NCI-H774 (cell line): ENCODE results near the gene PTPN5.
A peak's percentile ranks its signal among the peaks of the same experiment; 100 is the strongest.

Experiments
- DNase-seq: peaks from one replicate; lab custom pipeline; 2025; lab: John Stamatoyannopoulos, UW

Gene PTPN5

GRCh38 chr11:18739685-18740084 is 51.9 kb downstream of the PTPN5 start:
- no peak for DNase-seq

DNA sequence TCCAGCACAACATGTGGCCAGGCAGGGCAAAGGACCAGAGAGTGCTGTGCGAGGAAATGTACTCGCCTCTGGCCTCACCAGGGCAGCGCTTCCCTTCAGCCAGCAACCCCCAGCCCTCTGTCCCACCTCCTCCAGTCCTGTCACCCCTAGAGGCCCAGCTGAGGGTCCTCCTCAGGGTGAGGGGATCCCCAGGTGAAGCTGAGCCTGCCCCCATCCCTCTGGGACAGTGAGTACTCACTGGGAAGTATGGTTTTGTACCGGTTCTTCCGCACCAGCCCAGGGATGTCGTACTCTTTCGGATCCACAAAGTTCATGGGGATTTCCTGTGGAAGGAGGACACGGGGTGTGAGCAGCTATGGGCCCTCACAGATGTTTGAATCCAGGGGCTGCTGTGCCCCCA is 54.0 kb downstream of the PTPN5 start:
- no peak for DNase-seq

DNA sequence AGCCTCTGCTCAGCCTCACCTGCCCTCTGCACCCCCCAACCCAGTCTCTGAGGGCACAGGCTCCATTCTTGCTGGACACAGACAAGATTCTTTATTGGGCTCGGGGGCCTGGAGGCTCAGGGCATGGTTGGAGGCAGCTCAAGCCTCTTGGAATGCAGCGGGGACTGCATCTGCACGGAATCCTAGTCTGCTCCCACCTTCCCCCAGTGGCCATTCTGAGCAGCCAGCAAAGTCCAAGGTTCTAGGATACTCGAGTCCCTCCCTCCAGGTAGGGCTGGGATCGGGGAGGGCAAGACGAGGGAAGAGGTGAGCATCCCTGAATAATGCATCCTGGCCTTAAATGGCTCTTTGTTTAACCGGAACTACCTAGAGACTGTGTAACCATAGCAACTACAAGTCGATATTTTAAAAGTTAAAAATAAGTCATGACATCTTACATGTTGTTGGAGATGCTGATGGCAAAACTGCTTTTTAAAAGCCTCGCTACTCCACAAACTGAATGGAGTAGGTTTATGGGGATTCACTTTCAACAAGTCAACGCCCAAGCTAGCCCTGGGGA is 54.9 kb downstream of the PTPN5 start:
- no peak for DNase-seq

DNA sequence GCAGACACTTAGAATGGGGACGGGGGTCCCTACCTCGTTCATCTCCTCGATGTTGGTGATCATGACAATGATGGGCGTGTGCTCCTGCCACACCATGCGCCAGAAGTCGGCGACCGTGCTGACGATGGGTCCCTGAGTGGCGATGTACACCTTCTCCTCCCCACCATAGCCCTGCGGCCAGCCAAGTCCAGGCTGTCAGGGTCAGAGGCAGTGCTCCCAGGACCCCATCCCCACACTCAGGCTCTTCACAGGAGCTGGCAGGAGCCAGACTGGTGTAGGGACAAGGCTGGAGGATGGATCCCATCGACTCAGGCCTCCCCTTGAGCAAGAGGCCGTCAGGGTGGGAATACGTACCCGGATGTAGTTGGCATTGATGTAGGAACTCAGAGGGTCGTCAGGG is 58.4 kb downstream of the PTPN5 start:
- no peak for DNase-seq

DNA sequence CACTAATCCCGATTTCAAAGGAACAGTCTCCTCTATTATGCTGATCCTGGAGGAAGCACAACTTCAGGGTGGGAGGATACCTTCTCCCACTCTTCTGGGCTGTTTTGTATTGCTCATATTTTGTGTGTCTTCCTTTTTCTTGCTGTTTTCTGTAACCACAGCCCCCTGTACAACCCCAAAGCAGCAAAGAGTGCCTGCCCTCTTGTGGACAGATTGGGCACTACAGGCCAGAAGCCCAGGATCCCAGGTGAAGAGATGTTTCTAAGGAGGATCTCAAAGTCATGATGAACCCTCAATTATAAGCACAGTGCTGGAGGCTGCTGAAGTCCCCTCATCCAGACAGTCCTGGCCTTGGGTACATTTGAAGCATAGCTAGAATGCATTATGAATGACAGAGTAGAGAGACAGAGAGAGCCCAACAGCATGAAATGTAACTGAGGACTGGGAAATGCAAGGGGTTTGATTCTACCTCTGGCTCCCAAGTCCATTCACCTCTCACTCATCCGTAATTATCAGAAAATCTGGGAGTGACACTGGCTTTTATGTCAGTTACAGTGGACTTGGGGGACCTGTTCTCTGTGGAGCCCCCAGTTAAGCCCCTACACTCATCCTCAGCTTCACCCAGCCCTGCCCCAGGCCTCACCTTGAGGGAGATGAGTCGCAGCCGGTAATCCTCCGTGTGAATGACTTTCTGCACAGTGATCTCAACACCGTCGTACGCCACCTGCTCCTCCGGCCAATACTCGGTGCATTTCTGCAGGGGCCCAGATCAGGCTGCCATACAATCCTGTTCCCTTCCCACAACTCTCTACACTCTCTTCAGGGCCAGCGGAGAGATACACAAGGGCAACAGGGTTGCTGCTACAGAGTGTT is 59.4 kb downstream of the PTPN5 start:
- no peak for DNase-seq

- no peak for DNase-seq
Observed at GRCh38 chr11:18731441-18731840, 60.2 kb downstream of the PTPN5 start.

- no peak for DNase-seq
Observed at GRCh38 chr11:18730020-18730419, 61.6 kb downstream of the PTPN5 start.

DNA sequence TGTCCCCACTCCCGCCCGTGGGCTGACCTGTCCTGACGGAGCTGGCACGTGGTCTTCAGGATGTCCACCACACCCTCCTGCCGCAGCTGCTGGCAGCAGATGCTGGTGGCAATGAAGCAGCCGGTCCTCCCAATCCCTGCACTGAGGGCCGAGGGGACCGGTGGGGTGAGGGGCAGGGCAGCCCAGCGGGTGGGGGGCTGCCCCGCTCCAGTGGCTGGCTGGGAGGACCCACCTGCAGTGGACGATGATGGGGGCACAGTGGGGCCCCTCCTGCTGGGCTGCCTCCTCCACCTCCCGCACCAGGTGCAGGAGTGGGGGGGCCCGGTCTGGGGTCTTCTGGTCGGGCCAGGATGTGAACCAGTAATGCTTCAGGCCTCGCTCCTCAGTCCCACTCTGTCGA is 62.2 kb downstream of the PTPN5 start:
- no peak for DNase-seq

DNA sequence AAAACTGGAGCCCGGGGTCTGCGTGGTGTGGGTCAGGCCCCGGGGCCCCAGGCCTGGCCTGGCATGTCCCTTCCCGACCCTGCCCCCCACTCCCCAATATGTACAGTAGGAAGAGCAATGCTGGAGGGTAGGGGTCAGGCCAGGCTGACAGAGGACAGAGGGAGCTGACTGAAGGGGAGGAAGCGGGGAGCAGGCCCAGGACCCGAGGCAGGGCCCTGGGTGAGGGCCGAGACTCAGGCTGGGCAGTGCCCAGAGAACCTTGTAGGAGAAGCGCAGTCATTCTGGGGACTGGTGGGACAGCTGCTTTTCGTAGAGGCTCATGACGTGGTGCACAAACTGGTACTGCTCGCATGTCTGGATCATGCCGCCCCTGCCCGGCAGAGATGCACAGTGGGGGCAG is 62.9 kb downstream of the PTPN5 start:
- no peak for DNase-seq

DNA sequence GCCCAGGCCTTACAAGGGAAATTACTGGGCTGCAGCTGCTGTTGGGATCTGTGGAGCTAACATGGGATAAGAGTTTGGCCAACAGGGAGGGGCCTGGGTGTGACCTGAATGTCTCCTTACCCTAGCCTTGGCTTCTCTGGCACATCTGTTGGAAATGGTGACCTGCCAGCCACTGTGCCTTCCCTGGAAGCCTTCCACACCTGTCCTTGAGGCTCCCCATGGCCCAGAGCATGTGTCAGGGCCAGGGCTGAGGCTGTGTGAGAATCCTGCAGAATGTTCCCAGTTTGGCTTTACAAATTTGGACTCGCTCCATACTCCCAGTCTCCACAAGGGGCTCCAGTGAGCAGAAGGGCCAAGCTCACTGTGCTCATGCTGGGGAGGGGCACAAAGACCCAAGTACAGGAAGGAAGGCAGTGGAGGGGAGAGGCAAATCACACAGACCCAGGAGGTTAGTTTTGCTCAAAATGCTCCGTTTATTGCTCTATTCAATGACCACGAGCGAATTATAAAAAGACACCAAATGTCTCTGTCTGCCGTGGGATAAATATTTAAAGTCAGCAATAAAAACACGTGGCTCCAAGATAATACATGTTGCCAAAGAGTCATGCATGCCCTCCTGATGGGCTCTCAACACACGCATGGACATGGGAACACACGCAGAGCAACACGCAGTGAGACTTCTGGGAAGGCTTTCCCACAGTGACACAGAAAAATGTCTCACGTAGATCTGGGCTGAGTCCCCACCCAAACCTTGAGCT is 63.9 kb downstream of the PTPN5 start:
- DNase-seq = no peak

DNA sequence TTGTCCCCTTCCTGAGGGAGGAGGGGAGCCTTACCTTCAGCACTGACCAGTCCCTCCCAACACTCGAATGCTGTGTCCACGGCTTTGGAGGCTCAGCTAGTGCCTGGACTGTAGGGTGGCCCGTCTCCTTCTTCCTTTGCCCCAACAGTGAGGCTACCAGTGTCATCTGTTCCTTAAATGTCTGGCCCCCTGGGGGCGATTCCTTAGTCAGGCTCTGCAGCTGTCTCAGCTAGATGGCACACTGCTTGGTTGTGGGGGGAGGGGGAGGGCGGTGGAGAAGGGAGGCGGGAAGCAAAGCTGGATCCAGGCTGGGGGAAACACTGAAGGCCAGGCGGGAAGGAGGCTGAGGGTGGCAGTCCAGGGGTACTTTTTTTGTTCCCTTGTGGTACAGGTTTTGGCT is 65.6 kb downstream of the PTPN5 start, which contains the start of gene IGSF22:
Gene IGSF22 (minus strand): TSS at position 149 of the 400 bp plus-strand sequence. CDS start 1,952 bp downstream, outside the sequence.
- no peak for DNase-seq

- peak; percentile 30 for DNase-seq
Observed at GRCh38 chr11:18723991-18724390, 67.6 kb downstream of the PTPN5 start.

- DNase-seq = no peak
Observed at GRCh38 chr11:18722293-18722637, 69.3 kb downstream of the PTPN5 start.

- DNase-seq = peak; percentile 48
Observed at GRCh38 chr11:18721561-18722292, 69.9 kb downstream of the PTPN5 start.

DNA sequence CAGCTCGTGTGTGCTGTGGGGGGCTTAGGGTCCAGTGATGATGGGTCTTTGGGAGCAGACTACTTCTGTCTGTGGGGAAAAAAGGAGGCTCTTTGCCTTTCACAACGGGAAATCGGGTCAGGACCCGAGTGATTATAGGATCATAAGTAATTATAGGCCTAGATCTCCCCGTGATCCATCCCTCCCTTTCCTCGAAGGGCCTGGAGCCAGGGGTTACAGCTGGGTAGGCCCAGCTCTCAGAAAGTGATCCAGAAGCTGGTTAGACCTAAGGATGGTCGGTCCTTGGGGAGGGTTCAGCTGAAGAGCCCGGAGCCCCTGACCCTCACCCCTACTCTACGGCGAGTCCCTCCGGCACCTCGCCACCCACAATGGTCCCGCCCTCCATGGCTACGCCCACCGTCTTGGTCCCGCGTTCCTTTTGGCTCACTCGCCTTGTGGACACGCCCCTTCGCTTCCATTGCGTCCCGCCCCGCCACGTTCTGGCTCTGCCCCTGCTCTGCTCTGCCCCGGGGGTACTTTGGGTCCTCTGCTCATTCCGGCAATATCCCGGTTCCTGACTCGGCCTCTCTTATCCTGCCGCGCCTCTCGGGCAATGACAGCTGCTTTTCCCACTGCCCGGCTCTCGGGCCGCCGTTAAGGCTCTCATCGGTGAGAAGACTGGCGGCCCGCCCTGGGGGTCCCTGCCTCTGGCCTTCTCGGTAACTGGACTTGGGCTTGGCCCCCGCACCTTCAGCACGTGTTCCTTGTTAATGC is 70.6 kb downstream of the PTPN5 start:
- DNase-seq = peak; percentile 72

- DNase-seq = no peak
Observed at GRCh38 chr11:18720091-18720807, 71.3 kb downstream of the PTPN5 start.

- DNase-seq = no peak
Observed at GRCh38 chr11:18715476-18715875, 76.1 kb downstream of the PTPN5 start.

- no peak for DNase-seq
Observed at GRCh38 chr11:18714443-18714780, 77.2 kb downstream of the PTPN5 start.

GRCh38 chr11:18713646-18714442 is 77.8 kb downstream of the PTPN5 start:
- no peak for DNase-seq

- no peak for DNase-seq
Observed at GRCh38 chr11:18710545-18710944, 81.1 kb downstream of the PTPN5 start.
